GM21825 (cell line): ENCODE measurements around the gene SLCO4A1.

ENCODE experiments used
- ATAC-seq: cut with Tn5 transposase; IDR thresholded peaks from one replicate; pipeline ENCODE4 v1.9.1; 2021; ENCODE audit warnings: mild to moderate bottlenecking, moderate library complexity; ENCODE audit not compliant: unreplicated experiment

SLCO4A1 gene

GRCh38 chr20:62606551-62607201 lies 35.6 kb upstream of the SLCO4A1 start:
- ATAC-seq, result no peak

- ATAC-seq, result no peak
These were observed 34.7 kb upstream of the SLCO4A1 start for GRCh38 chr20:62607366-62608217.

- no peak for ATAC-seq
These were observed 34.1 kb upstream of the SLCO4A1 start for GRCh38 chr20:62608218-62608565.

GRCh38 chr20:62609279-62609720 lies 33.0 kb upstream of the SLCO4A1 start:
- no peak for ATAC-seq

GRCh38 chr20:62609811-62610757 lies 32.2 kb upstream of the SLCO4A1 start:
- no peak for ATAC-seq

GRCh38 chr20:62611012-62611411 lies 31.3 kb upstream of the SLCO4A1 start:
- no peak for ATAC-seq

GRCh38 chr20:62611819-62612218 lies 30.5 kb upstream of the SLCO4A1 start:
- no peak for ATAC-seq

- no peak for ATAC-seq
These were observed 28.0 kb upstream of the SLCO4A1 start for GRCh38 chr20:62614085-62614960.

- ATAC-seq, result no peak
These were observed 27.2 kb upstream of the SLCO4A1 start for GRCh38 chr20:62614961-62615680.

GRCh38 chr20:62615750-62616251 lies 26.5 kb upstream of the SLCO4A1 start:
- no peak for ATAC-seq

- peak; percentile 42 for ATAC-seq
These were observed 25.3 kb upstream of the SLCO4A1 start for GRCh38 chr20:62616728-62617621.

GRCh38 chr20:62617711-62618483 lies 24.4 kb upstream of the SLCO4A1 start:
- peak; percentile 29 for ATAC-seq

GRCh38 chr20:62618611-62619529 lies 23.4 kb upstream of the SLCO4A1 start:
- ATAC-seq, result peak; percentile 41

GRCh38 chr20:62620625-62621024 lies 21.7 kb upstream of the SLCO4A1 start:
- no peak for ATAC-seq

- ATAC-seq, result no peak
These were observed 20.8 kb upstream of the SLCO4A1 start for GRCh38 chr20:62621251-62622110.
